Neural cell (in vitro differentiated cells): Measurements from ENCODE around the gene FBLN5. TPM values are rescaled to one million over a fixed set of nuclear protein-coding genes. Genes with fewer than 3 reads are reported as not detected.

Experiments used
- H2AFZ ChIP-seq: fragments of 200-600, 300-800 bp; sonication (generic), shearing (Covaris generic); 2 replicates; pipeline ENCODE4 v1.6.0; 2014; ENCODE audit warnings: low read depth, mild to moderate bottlenecking, antibody characterized with exemption, low read length, moderate library complexity
- H3F3A ChIP-seq: fragments of 200-600 bp; shearing (Covaris generic); 2 replicates; pipeline ENCODE4 v1.6.1; 2016; ENCODE audit warnings: mild to moderate bottlenecking, moderate library complexity, mixed read lengths, antibody characterized with exemption, low read length; ENCODE audit not compliant: insufficient read depth, poor library complexity, severe bottlenecking
- H3K27ac ChIP-seq: fragments of 200-600, 300-800 bp; sonication (generic), shearing (Covaris generic); 2 replicates; pipeline ENCODE4 v1.5.1; 2014; ENCODE audit warnings: mild to moderate bottlenecking, low read length, moderate library complexity
- H3K27me3 ChIP-seq: fragments of 300-800, 200-600 bp; sonication (generic), shearing (Covaris generic); 2 replicates; pipeline ENCODE4 v1.6.0; 2014; ENCODE audit warnings: mild to moderate bottlenecking, low read depth, low read length, moderate library complexity; ENCODE audit not compliant: insufficient read depth
- H3K36me3 ChIP-seq: fragments of 300-800, 200-600 bp; sonication (generic), shearing (Covaris generic); 2 replicates; pipeline ENCODE4 v1.5.1; 2014; ENCODE audit warnings: mild to moderate bottlenecking, antibody characterized with exemption, low read length, moderate library complexity; ENCODE audit not compliant: insufficient read depth
- H3K4me2 ChIP-seq: fragments of 300-800, 200-600 bp; sonication (generic), shearing (Covaris generic); 2 replicates; pipeline ENCODE4 v1.6.0; 2014; ENCODE audit warnings: mild to moderate bottlenecking, low read length
- H3K4me3 ChIP-seq: fragments of 300-800, 200-600 bp; sonication (generic), shearing (Covaris generic); 2 replicates; pipeline ENCODE4 v1.5.1; 2014; ENCODE audit warnings: mild to moderate bottlenecking, low read length, moderate library complexity
- H3K79me2 ChIP-seq: fragments of 200-600 bp; shearing (Covaris generic); replicated peaks from 2 replicates; pipeline ENCODE4 v1.6.0; 2014; ENCODE audit warnings: mild to moderate bottlenecking, low read length, moderate library complexity; ENCODE audit not compliant: insufficient read depth
- H3K9ac ChIP-seq: fragments of 300-800, 200-600 bp; sonication (generic), shearing (Covaris generic); 2 replicates; pipeline ENCODE4 v1.6.1; 2016; ENCODE audit warnings: mild to moderate bottlenecking, low read length, mixed read lengths
- H3K9me2 ChIP-seq: fragments of 200-600 bp; shearing (Covaris generic); 2 replicates; pipeline ENCODE4 v1.6.1; 2016; ENCODE audit warnings: mild to moderate bottlenecking, low read length, mixed read lengths; ENCODE audit not compliant: insufficient read depth
- H3K9me3 ChIP-seq: fragments of 200-600, 300-800 bp; sonication (generic), shearing (Covaris generic); 2 replicates; pipeline ENCODE4 v1.6.1; 2016; ENCODE audit warnings: mild to moderate bottlenecking, mixed run types, low read length, moderate library complexity, mixed read lengths
- H4K20me1 ChIP-seq: fragments of 200-600 bp; shearing (Covaris generic); 2 replicates; pipeline ENCODE4 v1.6.1; 2016; ENCODE audit warnings: mild to moderate bottlenecking, mixed run types; ENCODE audit not compliant: insufficient read depth
- EP300 ChIP-seq: fragments of 450-650 bp; conservative IDR thresholded peaks from 2 replicates; pipeline ENCODE4 v1.6.1; 2014; ENCODE audit warnings: antibody characterized with exemption, mild to moderate bottlenecking, moderate library complexity; ENCODE audit not compliant: poor library complexity, severe bottlenecking
- POLR2AphosphoS5 ChIP-seq: IDR thresholded peaks from 2 replicates; pipeline ENCODE4 v1.6.1; 2012
- RAD21 ChIP-seq: fragments of 450-650 bp; conservative IDR thresholded peaks from 2 replicates; pipeline ENCODE4 v1.6.1; 2014; ENCODE audit warnings: antibody characterized with exemption, mild to moderate bottlenecking, moderate library complexity
- SMC3 ChIP-seq: fragments of 450-650 bp; conservative IDR thresholded peaks from 2 replicates; pipeline ENCODE4 v1.6.1; 2014; ENCODE audit warnings: antibody characterized with exemption, mild to moderate bottlenecking, moderate library complexity; ENCODE audit not compliant: poor library complexity
- TAF1 ChIP-seq: IDR thresholded peaks from 2 replicates; pipeline ENCODE4 v1.6.1; 2012; ENCODE audit warnings: low read depth
- polyA plus RNA-seq: library from polyadenylated mRNA; depleted of rRNA; stranded (reverse); fragments of >200 nt; gene quantifications from 2 replicates; pipeline ENCODE4 v1.2.3, GENCODE V29; 2014
- TF ChIP-seq, protein P1 (sequence below): IDR thresholded peaks from 2 replicates; pipeline ENCODE4 v1.6.1; 2012; ENCODE audit warnings: borderline replicate concordance
- TF ChIP-seq, protein P2 (sequence below): fragments of 450-650 bp; IDR thresholded peaks from 2 replicates; pipeline ENCODE4 v1.5.1; 2014; ENCODE audit warnings: antibody characterized with exemption, mild to moderate bottlenecking, moderate library complexity; ENCODE audit not compliant: poor library complexity, severe bottlenecking

FBLN5 gene
- polyA plus RNA-seq, 1 donor from 2014 or later, result 1.5 TPM

DNA sequence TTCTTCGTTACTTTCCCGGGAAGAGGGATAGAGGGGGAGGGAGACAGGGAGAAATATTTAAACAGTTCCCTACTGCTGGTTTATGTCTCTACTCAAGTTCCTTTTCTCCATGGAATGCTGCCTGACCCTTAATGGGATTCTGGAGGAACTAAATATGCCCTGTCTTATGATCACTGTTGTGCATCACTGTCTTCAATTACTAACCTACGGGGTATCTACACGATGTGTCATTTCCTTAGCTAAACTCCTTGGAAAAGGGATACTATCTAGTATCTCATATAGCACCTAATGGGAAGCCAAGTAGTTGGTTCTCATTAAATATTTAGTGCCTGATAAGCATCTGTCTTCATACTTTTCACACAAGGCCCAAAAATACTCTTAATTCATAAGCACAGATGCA, 37.5 kb upstream of the FBLN5 start:
- Histone ChIP-seq H3K9ac (no peak overlapping the region), H4K20me1 (no peaks in the 10 kb centered on the region), H3K27me3 (no peaks in the 10 kb centered on the region), H3K9me3 (no peaks in the 10 kb centered on the region), H2AFZ (no peak overlapping the region), H3F3A (no peaks in the 10 kb centered on the region), H3K4me2 (no peak overlapping the region), H3K27ac (no peak overlapping the region), H3K4me3 (no peak overlapping the region), H3K9me2 (no peaks in the 10 kb centered on the region), H3K36me3 (peaks cover 3% of the 10 kb centered on the region), H3K79me2 (no peaks in the 10 kb centered on the region)
- TF ChIP-seq TAF1, result no peak
- TF ChIP-seq, protein P1, sequence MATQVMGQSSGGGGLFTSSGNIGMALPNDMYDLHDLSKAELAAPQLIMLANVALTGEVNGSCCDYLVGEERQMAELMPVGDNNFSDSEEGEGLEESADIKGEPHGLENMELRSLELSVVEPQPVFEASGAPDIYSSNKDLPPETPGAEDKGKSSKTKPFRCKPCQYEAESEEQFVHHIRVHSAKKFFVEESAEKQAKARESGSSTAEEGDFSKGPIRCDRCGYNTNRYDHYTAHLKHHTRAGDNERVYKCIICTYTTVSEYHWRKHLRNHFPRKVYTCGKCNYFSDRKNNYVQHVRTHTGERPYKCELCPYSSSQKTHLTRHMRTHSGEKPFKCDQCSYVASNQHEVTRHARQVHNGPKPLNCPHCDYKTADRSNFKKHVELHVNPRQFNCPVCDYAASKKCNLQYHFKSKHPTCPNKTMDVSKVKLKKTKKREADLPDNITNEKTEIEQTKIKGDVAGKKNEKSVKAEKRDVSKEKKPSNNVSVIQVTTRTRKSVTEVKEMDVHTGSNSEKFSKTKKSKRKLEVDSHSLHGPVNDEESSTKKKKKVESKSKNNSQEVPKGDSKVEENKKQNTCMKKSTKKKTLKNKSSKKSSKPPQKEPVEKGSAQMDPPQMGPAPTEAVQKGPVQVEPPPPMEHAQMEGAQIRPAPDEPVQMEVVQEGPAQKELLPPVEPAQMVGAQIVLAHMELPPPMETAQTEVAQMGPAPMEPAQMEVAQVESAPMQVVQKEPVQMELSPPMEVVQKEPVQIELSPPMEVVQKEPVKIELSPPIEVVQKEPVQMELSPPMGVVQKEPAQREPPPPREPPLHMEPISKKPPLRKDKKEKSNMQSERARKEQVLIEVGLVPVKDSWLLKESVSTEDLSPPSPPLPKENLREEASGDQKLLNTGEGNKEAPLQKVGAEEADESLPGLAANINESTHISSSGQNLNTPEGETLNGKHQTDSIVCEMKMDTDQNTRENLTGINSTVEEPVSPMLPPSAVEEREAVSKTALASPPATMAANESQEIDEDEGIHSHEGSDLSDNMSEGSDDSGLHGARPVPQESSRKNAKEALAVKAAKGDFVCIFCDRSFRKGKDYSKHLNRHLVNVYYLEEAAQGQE, result no peak

DNA sequence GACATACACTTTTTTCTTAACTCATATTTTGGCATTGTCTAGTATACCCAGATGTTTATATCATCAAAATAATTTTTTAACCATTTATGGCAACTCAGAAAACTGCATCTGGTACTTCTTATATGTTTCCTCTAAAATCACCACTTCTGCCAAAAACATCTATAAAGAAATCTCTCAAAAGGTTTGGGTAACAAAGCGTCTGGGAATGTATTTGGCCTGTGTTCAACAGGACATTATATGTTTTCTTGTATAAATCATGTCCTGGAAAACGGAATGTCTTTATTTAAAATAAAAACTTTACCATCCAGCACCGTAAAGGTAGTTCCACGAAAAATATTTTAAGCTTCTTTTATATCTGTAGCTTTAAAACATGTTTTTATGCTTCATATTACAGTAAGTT, 36.1 kb upstream of the FBLN5 start:
- no peak overlapping the region for H3K9ac ChIP-seq
- no peaks in the 10 kb centered on the region for H3F3A ChIP-seq
- no peaks in the 10 kb centered on the region for H4K20me1 ChIP-seq
- no peak overlapping the region for H2AFZ ChIP-seq
- H3K9me3 ChIP-seq, result no peaks in the 10 kb centered on the region
- H3K4me3 ChIP-seq, result no peak overlapping the region
- TF ChIP-seq RAD21 (no peak), EP300 (no peak), POLR2AphosphoS5 (no peak), SMC3 (no peak)
- TF ChIP-seq, protein P2, sequence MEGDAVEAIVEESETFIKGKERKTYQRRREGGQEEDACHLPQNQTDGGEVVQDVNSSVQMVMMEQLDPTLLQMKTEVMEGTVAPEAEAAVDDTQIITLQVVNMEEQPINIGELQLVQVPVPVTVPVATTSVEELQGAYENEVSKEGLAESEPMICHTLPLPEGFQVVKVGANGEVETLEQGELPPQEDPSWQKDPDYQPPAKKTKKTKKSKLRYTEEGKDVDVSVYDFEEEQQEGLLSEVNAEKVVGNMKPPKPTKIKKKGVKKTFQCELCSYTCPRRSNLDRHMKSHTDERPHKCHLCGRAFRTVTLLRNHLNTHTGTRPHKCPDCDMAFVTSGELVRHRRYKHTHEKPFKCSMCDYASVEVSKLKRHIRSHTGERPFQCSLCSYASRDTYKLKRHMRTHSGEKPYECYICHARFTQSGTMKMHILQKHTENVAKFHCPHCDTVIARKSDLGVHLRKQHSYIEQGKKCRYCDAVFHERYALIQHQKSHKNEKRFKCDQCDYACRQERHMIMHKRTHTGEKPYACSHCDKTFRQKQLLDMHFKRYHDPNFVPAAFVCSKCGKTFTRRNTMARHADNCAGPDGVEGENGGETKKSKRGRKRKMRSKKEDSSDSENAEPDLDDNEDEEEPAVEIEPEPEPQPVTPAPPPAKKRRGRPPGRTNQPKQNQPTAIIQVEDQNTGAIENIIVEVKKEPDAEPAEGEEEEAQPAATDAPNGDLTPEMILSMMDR, result no peak
- TF ChIP-seq, protein P1, result no peak
- H3K9me2 ChIP-seq, result no peaks in the 10 kb centered on the region
- no peaks in the 10 kb centered on the region for H3K79me2 ChIP-seq
- no peak overlapping the region for H3K4me2 ChIP-seq
- peaks cover 3% of the 10 kb centered on the region for H3K36me3 ChIP-seq
- H3K27me3 ChIP-seq, result no peaks in the 10 kb centered on the region
- H3K27ac ChIP-seq, result no peak overlapping the region
